Fibroblast of upper back skin (primary cell): ENCODE measurements around the gene CBR3.
A peak's percentile ranks its signal among the peaks of the same experiment; 100 is the strongest.
"Not testable (repeated sequence)": the region's sequence is repeated elsewhere in the genome, so short reads cannot be mapped to it uniquely, and the experiment has no call there.

Experiments
- DNase-seq: peaks from one replicate; pipeline ENCODE4 v3.0.0-alpha.2; 2013

The CBR3 gene

GRCh38 chr21:36120304-36120888 is 14.5 kb upstream of the CBR3 start:
- DNase-seq = peak; percentile 7

GRCh38 chr21:36122977-36123376 is 11.9 kb upstream of the CBR3 start:
- no peak for DNase-seq

GRCh38 chr21:36124395-36124794 is 10.5 kb upstream of the CBR3 start:
- no peak for DNase-seq

- DNase-seq = peak; percentile 49
These were observed 9.2 kb upstream of the CBR3 start for GRCh38 chr21:36125512-36126207.

GRCh38 chr21:36126208-36126565 is 8.7 kb upstream of the CBR3 start:
- DNase-seq = no peak

GRCh38 chr21:36126621-36127110 is 8.2 kb upstream of the CBR3 start:
- DNase-seq = no peak

GRCh38 chr21:36127250-36127904 is 7.5 kb upstream of the CBR3 start:
- DNase-seq = no peak

GRCh38 chr21:36127977-36128376 is 6.9 kb upstream of the CBR3 start:
- DNase-seq = no peak

- DNase-seq = no peak
These were observed 5.7 kb upstream of the CBR3 start for GRCh38 chr21:36129219-36129618.

- not testable (repeated sequence) for DNase-seq
These were observed 4.5 kb upstream of the CBR3 start for GRCh38 chr21:36130414-36130762.

- DNase-seq = not testable (repeated sequence)
These were observed 4.0 kb upstream of the CBR3 start for GRCh38 chr21:36130839-36131238.

GRCh38 chr21:36132696-36133095 is 2.2 kb upstream of the CBR3 start:
- DNase-seq = no peak

- peak; percentile 77 for DNase-seq
These were observed 668 bp downstream of the CBR3 start for GRCh38 chr21:36135391-36136102.

GRCh38 chr21:36139791-36140190 is 4.9 kb downstream of the CBR3 start:
- DNase-seq = not testable (repeated sequence)

- DNase-seq = peak; percentile 81
These were observed 6.6 kb downstream of the CBR3 start for GRCh38 chr21:36141513-36141925.

- not testable (repeated sequence) for DNase-seq
These were observed 9.4 kb downstream of the CBR3 start for GRCh38 chr21:36144233-36144632.

- no peak for DNase-seq
These were observed 10.4 kb downstream of the CBR3 start for GRCh38 chr21:36145259-36145658.

GRCh38 chr21:36147911-36148310 is 13.0 kb downstream of the CBR3 start:
- no peak for DNase-seq

GRCh38 chr21:36148886-36149285 is 14.0 kb downstream of the CBR3 start:
- no peak for DNase-seq

- peak; percentile 69 for DNase-seq
These were observed 15.2 kb downstream of the CBR3 start for GRCh38 chr21:36149788-36150711.

GRCh38 chr21:36155603-36156338 is 20.9 kb downstream of the CBR3 start:
- no peak for DNase-seq

- DNase-seq = peak; percentile 98
These were observed 21.5 kb downstream of the CBR3 start for GRCh38 chr21:36156339-36156814.
